Transverse colon (tissue), 4 donors: ENCODE data around the gene ANKFN1. TPM values are rescaled to one million over a fixed set of nuclear protein-coding genes. Genes with fewer than 3 reads are reported as not detected.

Experiments
- DNase-seq: peaks from one replicate; pipeline ENCODE4 v3.0.0-alpha.2; 2019
- H3K27ac ChIP-seq, 4 donors: fragments of 200-600 bp; sonication (generic); 2 replicates each; pipeline ENCODE4 v1.5.1; 2016 to 2018; ENCODE audit warnings: inconsistent platforms in 4 of 4
- H3K27me3 ChIP-seq: fragments of 200-600 bp; sonication (generic); 2 replicates; pipeline ENCODE4 v1.5.1; 2017; ENCODE audit warnings: inconsistent platforms
- H3K36me3 ChIP-seq, 4 donors: fragments of 200-600 bp; sonication (generic); 2 replicates each; pipeline ENCODE4 v1.5.1; 2017 to 2019; ENCODE audit warnings: inconsistent platforms in 4 of 4
- H3K4me1 ChIP-seq, 4 donors: fragments of 200-600 bp; sonication (generic); 2 replicates each; pipeline ENCODE4 v1.5.1; 2017 to 2020; ENCODE audit warnings: inconsistent platforms in 4 of 4
- H3K4me3 ChIP-seq, 4 donors: fragments of 200-600 bp; sonication (generic); 1 replicate in 1 of 4; 2 replicates in 3 of 4; pipeline versions ENCODE4 v1.5.1 to v1.6.1; 2017 to 2019; ENCODE audit warnings: inconsistent platforms in 4 of 4
- H3K9me3 ChIP-seq, 2 donors: fragments of 200-600 bp; sonication (generic); 2 replicates each; pipeline ENCODE4 v1.5.1; 2017 to 2019; ENCODE audit warnings: inconsistent platforms in 2 of 2
- CTCF ChIP-seq, 5 experiments: fragments of 200-600 bp in 3 of 5; fragments of 450-650 bp in 2 of 5; sonication (generic) in 3 of 5; IDR thresholded peaks; 1 replicate in 2 of 5; 2 replicates in 3 of 5; pipeline ENCODE4 v1.5.1; 2016 to 2017; ENCODE audit warnings: antibody characterized with exemption in 5 of 5, inconsistent platforms in 3 of 5, mild to moderate bottlenecking in 2 of 5, moderate library complexity in 1 of 5
- EP300 ChIP-seq: sonication (generic); formaldehyde crosslinking; IDR thresholded peaks from one replicate; pipeline ENCODE4 v1.6.1; 2017; ENCODE audit warnings: antibody characterized with exemption, low read depth
- POLR2A ChIP-seq: fragments of 450-650 bp; IDR thresholded peaks from one replicate; pipeline ENCODE4 v1.6.1; 2016; ENCODE audit warnings: antibody characterized with exemption, mild to moderate bottlenecking, moderate library complexity
- POLR2AphosphoS5 ChIP-seq, 3 donors: sonication (generic); formaldehyde crosslinking; IDR thresholded peaks; one replicate each; pipeline ENCODE4 v1.6.1; 2016; ENCODE audit warnings: antibody characterized with exemption in 3 of 3
- WGBS, 2 donors: methylation state at CpG; one replicate each; pipeline ENCODE4 v1.1.5; 2018; ENCODE audit warnings: low coverage in 1 of 2; 5-methylcytosine and 5-hydroxymethylcytosine counted together
- in situ Hi-C, 4 donors: fragments of 200-750 bp; cut with MboI; loops; one replicate each; pipeline versions ENCODE4 v1.15.0 to v1.15.1; 2017; ENCODE audit warnings: low sequenced_read_pairs in 3 of 4, low pct_ligation_motif_present in 1 of 4, low pct_unique_long_range_greater_than_20kb in 1 of 4
- intact Hi-C: fragments of 100-400 bp; cut with DNase I; formaldehyde crosslinking; loops from one replicate; pipeline ENCODE4 v1.15.1; 2023; ENCODE audit warnings: low total_unique reads
- total RNA-seq, 4 donors: library from RNA; depleted of rRNA; stranded (reverse); fragments of >200 nt; gene quantifications; one replicate each; pipeline ENCODE4 v1.1.0, GENCODE V29; 2016

The ANKFN1 gene
- total RNA-seq, 4 donors from 2014 or later = 1.2 TPM; not detected in 3

DNA sequence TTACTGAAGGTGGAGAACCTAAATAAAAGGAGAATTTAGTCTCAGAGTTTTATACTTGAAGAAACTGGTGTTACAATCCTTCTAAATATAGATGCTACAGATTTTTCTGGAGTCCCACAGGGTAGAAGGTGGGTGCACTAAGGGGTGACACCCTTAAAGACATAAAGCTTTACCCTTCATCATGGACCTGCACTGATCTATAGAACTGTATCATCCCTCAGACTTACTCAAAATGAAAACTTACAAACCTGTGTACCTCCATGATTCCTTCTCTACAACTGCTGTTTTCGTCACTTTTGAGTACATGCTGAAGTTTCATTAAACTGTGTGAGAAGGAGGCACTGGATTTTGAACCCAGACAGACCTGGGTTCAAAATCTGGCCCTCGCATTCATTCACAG, 270.7 kb downstream of the ANKFN1 start:
- 68 to 79% methylated on average over 2 of the region's 2 CpGs for WGBS, 2 donors
- Histone ChIP-seq H3K27me3 (no peaks in the 10 kb centered on the region), H3K9me3 (no peaks in the 10 kb centered on the region), H3K4me3 (no peak overlapping the region), H3K36me3 (no peaks in the 10 kb centered on the region), H3K27ac (no peak overlapping the region), H3K4me1 (no peaks in the 10 kb centered on the region)
- intact Hi-C loops = no loop called here
- in situ Hi-C loops = no loop called here
- no peak for DNase-seq
- TF ChIP-seq EP300 (no peak), CTCF (IDR thresholded peaks at IDR 0.05) (no peak), POLR2AphosphoS5 (IDR thresholded peaks at IDR 0.05) (no peak), POLR2A (no peak)

GRCh38 chr17:56424543-56425044, 271.3 kb downstream of the ANKFN1 start:
- no peak for DNase-seq
- no peaks in the 10 kb centered on the region for H3K36me3 ChIP-seq
- H3K27ac ChIP-seq = no peak overlapping the region
- H3K27me3 ChIP-seq = no peaks in the 10 kb centered on the region
- WGBS, 2 donors = 50 to 82% methylated on average over 2 of the region's 2 CpGs
- TF ChIP-seq CTCF (IDR thresholded peaks at IDR 0.05) (no peak), EP300 (no peak), POLR2A (no peak), POLR2AphosphoS5 (IDR thresholded peaks at IDR 0.05) (no peak)
- no peaks in the 10 kb centered on the region for H3K4me1 ChIP-seq
- in situ Hi-C loops (no loop called here), intact Hi-C loops (no loop called here)
- no peak overlapping the region for H3K4me3 ChIP-seq
- H3K9me3 ChIP-seq = no peaks in the 10 kb centered on the region

GRCh38 chr17:56425483-56425882, 272.2 kb downstream of the ANKFN1 start:
- TF ChIP-seq CTCF (IDR thresholded peaks at IDR 0.05) = no peak
- no peak for TF ChIP-seq POLR2A
- no peak for TF ChIP-seq POLR2AphosphoS5 (IDR thresholded peaks at IDR 0.05)
- TF ChIP-seq EP300 = no peak

GRCh38 chr17:56426901-56427300, 273.6 kb downstream of the ANKFN1 start:
- 91 to 93% methylated on average over 2 of the region's 2 CpGs for WGBS, 2 donors
- H3K4me1 ChIP-seq = no peaks in the 10 kb centered on the region
- no peak for DNase-seq
- in situ Hi-C loops (no loop called here), intact Hi-C loops (no loop called here)
- no peaks in the 10 kb centered on the region for H3K9me3 ChIP-seq
- no peaks in the 10 kb centered on the region for H3K36me3 ChIP-seq
- H3K4me3 ChIP-seq = no peak overlapping the region
- TF ChIP-seq POLR2A (no peak), POLR2AphosphoS5 (IDR thresholded peaks at IDR 0.05) (no peak), CTCF (IDR thresholded peaks at IDR 0.05) (no peak), EP300 (no peak)
- H3K27ac ChIP-seq = no peak overlapping the region
- no peaks in the 10 kb centered on the region for H3K27me3 ChIP-seq

More at GRCh38 chr17:56425483-56425882, 272.2 kb downstream of the ANKFN1 start:
- H3K36me3 ChIP-seq = no peaks in the 10 kb centered on the region
- intact Hi-C loops = no loop called here
- H3K27me3 ChIP-seq = no peaks in the 10 kb centered on the region
- H3K9me3 ChIP-seq = no peaks in the 10 kb centered on the region
- in situ Hi-C loops = no loop called here
- no peak overlapping the region for H3K4me3 ChIP-seq
- no peak for DNase-seq
- WGBS, 2 donors = 82 to 89% methylated on average over 4 of the region's 4 CpGs
- no peak overlapping the region for H3K27ac ChIP-seq
- no peaks in the 10 kb centered on the region for H3K4me1 ChIP-seq
